Hematopoietic multipotent progenitor cell treated with erythropoietin and hydrocortisone succinate and interleukin-3 and kit ligand, for 8 days (in vitro differentiated cells): ENCODE measurements around the gene DGKH.

Source experiments
- DNase-seq: peaks from one replicate; pipeline ENCODE4 v3.0.0-alpha.2; 2015

The DGKH gene

GRCh38 chr13:42048342-42048683, at the start of gene DGKH:
TSS of gene DGKH (plus strand) at chr13:42048648. CDS start at chr13:42048774, 126 bp downstream.
- no peak for DNase-seq

DNA sequence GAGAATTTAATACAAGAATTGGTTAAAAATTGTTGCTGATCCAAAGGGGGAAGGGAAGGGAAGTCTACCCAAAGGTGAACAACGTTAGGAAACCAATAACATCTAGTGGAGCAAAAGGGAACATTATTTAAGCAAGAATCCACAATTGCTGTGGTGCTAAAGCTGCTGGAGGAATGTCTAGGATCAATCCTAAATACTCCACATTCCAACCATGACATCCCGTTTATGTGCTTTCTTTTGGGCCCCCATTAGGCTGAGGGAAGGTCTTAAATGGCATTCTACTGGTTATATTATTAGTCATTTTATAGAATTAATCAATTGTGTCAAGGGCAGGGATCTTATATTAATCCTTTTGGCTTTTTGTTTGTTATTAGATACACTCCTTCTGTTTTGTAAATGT, 47.6 kb upstream of the DGKH start:
- DNase-seq: no peak

DNA sequence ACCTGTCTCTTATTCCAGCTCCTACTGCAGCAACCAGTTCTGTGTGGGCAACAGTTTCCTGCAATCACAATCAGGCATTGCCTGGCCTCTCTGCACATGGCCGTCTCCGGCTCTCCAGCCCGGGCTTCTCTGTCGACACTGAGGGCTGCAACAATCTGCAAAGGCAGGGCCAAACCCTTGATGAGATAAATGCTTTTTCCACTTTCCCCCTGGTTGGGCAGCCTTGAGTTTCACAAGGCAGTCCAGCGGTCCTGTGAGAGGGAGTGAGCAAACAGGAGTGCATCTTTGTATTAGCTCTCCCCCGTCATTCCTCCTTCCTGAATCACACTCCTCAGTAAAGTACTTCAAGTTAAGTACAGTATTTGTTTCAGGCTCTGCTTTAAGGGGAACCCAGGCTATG, 46.9 kb upstream of the DGKH start:
- no peak for DNase-seq

DNA sequence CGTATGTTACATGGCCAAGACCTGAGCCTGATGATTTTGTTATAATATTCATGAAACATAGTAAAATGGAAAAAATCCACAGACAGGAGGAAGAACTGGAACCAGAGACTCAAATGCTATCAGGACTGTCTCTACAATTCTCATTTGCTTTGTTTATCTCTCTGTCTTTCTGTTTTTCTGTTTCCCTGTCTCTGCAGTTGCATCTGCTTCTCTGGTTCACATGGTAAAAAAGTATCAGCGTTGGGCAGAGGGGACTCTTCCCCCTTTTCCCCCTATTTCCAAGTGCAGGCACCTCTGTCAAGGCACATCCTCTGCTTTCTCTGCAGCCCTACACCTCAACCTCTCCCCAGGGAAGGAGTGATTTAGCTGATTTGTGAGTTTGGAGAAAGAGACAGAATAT, 46.4 kb upstream of the DGKH start:
- DNase-seq: no peak

DNA sequence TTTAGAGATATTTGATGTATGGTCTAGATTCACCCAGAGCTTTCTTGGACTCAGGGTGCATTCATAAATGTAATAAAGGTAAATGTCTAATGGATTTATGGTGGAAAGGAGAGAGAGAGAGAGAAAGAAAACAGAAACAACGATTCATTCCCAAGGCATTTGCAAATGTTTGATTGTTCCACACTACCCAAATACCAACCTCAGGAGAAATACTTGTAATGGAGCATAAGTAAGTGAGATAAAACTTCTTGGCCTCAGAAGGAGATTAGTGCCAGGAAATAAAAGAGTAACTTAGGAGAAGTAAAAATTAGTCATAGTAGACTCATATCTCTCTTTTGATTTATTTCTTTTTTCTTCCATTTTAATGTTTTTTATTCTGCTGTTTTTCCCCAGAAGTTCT, 40.6 kb upstream of the DGKH start:
- DNase-seq: no peak

GRCh38 chr13:42009057-42009456, 39.4 kb upstream of the DGKH start:
- DNase-seq: no peak

DNA sequence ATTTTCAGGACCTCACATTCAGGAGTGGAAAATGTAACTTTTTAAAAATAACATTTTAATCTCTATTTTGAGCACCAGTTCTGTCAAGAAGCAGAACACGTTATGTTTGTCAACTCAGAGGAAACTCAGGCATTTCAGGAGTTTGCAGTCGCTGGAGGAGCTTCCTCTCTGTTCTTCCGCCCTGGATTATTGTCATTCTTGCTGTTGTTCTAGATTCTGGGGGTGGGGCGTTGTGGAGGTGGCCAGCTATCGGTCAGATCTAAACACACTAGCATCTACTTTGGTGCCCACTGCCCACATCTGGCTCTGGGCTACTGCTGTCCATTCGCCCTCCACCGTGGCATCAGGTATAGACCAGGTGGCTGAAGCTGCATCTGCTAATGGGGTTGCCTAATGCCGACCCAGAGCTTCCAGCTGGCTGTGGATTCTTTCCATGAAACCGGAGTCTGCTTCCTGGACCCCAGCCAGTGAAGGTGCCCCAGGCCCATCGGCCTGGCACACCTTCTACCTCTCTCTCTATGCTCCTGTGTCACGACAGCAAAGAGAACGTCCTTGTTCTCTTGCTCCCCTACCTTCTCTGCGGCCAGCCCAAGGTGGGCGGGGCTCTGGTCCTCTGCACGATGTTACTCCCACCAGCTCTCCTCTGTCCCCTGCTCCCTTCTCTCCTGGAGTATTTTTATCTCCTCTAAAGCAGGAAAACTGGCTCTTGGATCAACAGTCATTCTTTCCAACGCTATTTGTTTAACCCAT, 36.7 kb upstream of the DGKH start:
- DNase-seq: no peak

DNA sequence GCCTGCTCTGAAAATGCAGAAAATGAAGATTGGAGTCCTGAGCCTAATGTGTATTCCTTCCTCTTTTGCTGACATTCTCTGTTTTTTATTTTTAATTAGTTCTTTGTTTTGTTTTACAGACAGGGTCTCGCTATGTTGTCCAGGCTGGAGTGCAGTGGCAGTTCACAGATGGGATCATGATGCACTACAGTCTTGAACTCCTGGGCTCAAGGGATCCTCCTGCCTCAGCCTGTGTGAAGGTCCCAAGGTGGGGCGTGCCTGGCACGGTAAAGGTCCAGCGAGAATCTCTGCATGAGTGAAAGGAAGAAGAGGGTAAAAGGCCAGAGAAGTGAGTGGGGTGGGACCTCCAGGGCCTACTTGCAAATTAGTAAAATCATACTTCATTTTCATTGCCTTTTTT, 34.3 kb upstream of the DGKH start:
- no peak for DNase-seq

GRCh38 chr13:42017264-42017663, 31.2 kb upstream of the DGKH start:
- DNase-seq: no peak

DNA sequence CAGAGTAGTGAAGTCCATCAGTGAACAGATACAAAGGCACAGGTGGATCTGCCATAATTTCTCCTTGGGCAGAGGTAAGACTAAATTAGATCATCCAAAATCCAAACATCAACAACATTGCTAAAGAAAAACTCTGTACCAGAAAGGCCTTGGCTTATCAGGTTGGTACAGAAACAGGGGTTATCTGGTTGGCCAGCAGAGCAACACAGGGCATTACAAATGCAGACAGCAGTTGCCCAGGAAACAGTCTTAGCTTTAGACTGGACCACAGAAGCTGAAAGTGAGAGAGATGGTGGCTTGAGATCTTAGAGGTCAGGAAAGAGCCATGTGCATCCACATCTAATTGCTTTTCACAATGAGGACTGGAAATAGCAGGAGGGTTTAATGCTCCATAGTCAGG, 26.6 kb upstream of the DGKH start:
- DNase-seq: peak; percentile 76

- peak; percentile 31 for DNase-seq
These were observed 26.1 kb upstream of the DGKH start for GRCh38 chr13:42022336-42022735.

DNA sequence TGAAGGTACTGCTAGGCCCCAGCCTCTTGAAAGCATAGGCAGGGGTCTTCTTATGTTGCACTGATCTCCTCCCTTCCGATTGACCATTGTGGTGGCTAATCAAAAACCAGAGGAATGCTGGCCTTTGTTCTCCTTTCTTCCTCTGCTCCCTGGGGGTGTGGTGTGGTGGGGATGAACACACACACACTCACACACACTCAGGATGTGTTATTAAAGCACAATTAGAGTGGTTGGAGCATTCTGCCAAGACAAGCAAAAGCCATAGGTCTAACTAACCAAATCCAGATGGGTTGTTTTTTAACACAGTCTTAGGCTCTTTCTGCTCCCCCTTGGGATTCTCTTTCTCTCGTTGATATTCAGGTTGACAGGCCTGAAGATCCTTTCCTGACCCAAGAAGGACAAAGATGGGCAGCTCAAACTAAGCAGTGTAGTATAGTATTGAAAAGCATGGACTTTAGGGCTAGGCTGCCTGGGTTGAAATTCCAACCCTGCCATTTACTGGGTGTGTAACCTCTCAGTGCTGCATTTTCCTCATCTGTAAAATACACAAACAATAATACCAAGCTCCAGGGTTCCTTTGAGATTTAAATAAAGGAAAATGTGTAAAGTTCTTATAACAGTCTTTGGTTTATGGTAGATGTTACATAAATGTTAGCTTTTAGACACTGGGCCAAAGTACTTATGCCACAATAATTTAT, 25.5 kb upstream of the DGKH start:
- DNase-seq: no peak

GRCh38 chr13:42027286-42027685, 21.2 kb upstream of the DGKH start:
- DNase-seq: no peak

DNA sequence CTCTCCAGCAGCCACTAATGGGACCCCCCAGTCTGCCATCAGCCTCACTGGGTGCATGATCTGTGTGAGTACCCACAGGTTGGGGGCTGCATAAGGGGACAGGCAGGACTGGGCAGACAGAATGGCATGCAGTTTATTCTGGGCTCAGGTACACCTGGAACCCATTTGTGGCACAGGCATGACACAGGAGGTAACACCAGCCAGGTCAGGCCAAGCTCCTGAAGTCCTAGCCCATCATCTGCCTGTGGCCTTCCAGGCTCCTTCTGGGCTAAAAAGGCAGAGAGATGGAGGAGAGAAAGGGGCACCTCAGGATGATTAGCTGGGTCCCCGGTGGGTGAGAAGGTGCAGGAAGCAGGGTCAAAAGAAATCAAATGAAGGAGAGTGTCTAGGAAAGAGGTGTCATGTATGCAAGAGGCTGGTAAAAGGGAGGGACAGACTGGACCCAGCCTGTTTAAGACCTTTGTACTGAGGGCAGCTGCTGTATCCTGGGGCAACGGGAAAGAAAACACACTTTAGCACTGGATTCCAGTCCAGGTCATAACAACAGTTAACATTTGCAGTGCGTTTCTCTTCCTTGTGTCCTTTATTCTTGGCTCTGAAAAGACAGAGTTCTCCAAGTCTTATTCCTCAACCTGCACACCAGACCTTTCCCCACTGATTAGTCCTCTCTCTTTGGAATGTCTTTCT, 20.2 kb upstream of the DGKH start:
- no peak for DNase-seq

- no peak for DNase-seq
These were observed 12.4 kb upstream of the DGKH start for GRCh38 chr13:42035905-42036521.

GRCh38 chr13:42036711-42037110, 11.7 kb upstream of the DGKH start:
- DNase-seq: no peak

- no peak for DNase-seq
These were observed 9.6 kb upstream of the DGKH start for GRCh38 chr13:42038661-42039456.

- no peak for DNase-seq
These were observed 8.9 kb upstream of the DGKH start for GRCh38 chr13:42039457-42039945.

GRCh38 chr13:42039946-42040729, 8.3 kb upstream of the DGKH start:
- peak; percentile 76 for DNase-seq

- DNase-seq: no peak
These were observed 7.8 kb upstream of the DGKH start for GRCh38 chr13:42040730-42041010.

DNA sequence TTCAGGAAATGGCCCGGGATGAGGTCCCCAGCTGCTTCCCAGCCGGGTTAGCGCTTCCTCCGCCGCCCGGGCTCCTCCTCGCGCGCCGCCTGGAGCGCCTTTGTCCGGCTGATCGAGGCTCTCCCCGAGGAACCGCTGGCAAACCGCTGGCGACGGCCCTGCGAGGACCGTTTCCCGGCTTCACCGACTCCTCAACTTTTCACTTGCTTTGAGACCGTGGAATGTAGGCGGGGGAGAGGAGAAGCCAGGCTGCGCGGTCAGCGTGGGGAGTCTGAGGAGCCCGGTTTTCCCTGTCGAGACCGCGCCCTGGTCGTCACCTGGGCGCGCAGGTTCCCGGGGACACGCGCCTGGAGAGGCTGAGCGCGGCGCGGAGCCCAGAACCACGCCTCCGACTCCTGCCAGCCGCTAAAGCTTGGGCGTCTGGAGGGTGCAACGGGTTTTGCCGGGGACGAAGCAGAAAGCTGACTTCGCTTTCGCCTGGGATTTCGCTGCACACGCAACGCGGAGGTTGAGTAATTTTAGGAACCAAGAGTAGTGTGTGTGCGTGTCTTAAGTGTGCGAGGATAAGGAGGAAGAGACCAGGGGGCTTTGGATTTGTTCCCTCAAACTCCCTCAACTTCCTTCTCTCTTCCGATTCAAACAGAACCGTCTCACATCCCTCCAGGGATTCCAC, 7.3 kb upstream of the DGKH start:
- DNase-seq: peak; percentile 46

GRCh38 chr13:42041684-42042035, 6.8 kb upstream of the DGKH start:
- DNase-seq: peak; percentile 43
